IMR-90 (cell line): ENCODE measurements around the gene ZNF598. TPM values are rescaled to one million over a fixed set of nuclear protein-coding genes. Genes with fewer than 3 reads are reported as not detected.

ENCODE experiments used
- ATAC-seq: fragments of 200-7000 bp; cut with Tn5 transposase; 2 replicates; pipeline ENCODE4 v1.9.1; 2020; ENCODE audit warnings: low read depth, mild to moderate bottlenecking, moderate library complexity
- BruUV-seq: library from RNA; stranded (reverse); fragments of 400-500 nt; replicated peaks from 2 replicates; lab custom pipeline; 2021; lab: Mats Ljungman, UMichigan
- CTCF ChIA-PET: fragments of 300-600 bp; formaldehyde crosslinking; extraction: SDS; loops from one replicate; lab custom pipeline; 2021; ENCODE audit warnings: antibody characterized with exemption; lab: Yijun Ruan, JAX
- POLR2A ChIA-PET: fragments of 300-600 bp; sonication (Branson Sonifier 250); formaldehyde crosslinking; loops from one replicate; lab custom pipeline; 2022; ENCODE audit warnings: antibody characterized with exemption; ENCODE audit not compliant: unreplicated experiment; lab: Charles Lee
- DNase-seq: peaks from one replicate; pipeline ENCODE4 v3.0.0; 2013
- H2AFZ ChIP-seq: replicated peaks from 2 replicates; pipeline ENCODE3; 2013; ENCODE audit warnings: low read length, mild to moderate bottlenecking; ENCODE audit not compliant: poor library complexity
- H2AK5ac ChIP-seq: 2 replicates; pipeline ENCODE4 v1.6.1; 2013; ENCODE audit warnings: low read depth, low read length, inconsistent platforms
- H2AK9ac ChIP-seq: replicated peaks from 2 replicates; pipeline ENCODE3; 2013; ENCODE audit warnings: mild to moderate bottlenecking, low read depth, low read length, moderate library complexity; ENCODE audit not compliant: poor library complexity
- H2BK120ac ChIP-seq: 2 replicates; pipeline ENCODE4 v1.6.1; 2013; ENCODE audit warnings: low read depth, low read length, inconsistent platforms
- H2BK15ac ChIP-seq: 3 replicates; pipeline ENCODE4 v1.6.1; 2013; ENCODE audit warnings: low read depth, low read length, inconsistent platforms
- H2BK20ac ChIP-seq: 2 replicates; pipeline ENCODE4 v1.6.1; 2013; ENCODE audit warnings: low read depth, mild to moderate bottlenecking, inconsistent platforms, low read length, moderate library complexity
- H2BK5ac ChIP-seq: 2 replicates; pipeline ENCODE4 v1.6.1; 2013; ENCODE audit warnings: mild to moderate bottlenecking, low read depth, low read length, inconsistent platforms; ENCODE audit not compliant: poor library complexity, severe bottlenecking
- H3K14ac ChIP-seq: replicated peaks from 2 replicates; pipeline ENCODE4 v1.6.1; 2013; ENCODE audit warnings: low read depth, low read length, inconsistent platforms
- H3K18ac ChIP-seq: 2 replicates; pipeline ENCODE4 v1.6.1; 2013; ENCODE audit warnings: low read depth, low read length, control low read depth
- H3K23ac ChIP-seq: 2 replicates; pipeline ENCODE4 v1.6.1; 2013; ENCODE audit warnings: low read depth, low read length, inconsistent platforms
- H3K27ac ChIP-seq: 2 replicates; pipeline ENCODE4 v1.5.1; 2013; ENCODE audit warnings: mild to moderate bottlenecking, control low read depth, low read length; ENCODE audit not compliant: insufficient read depth
- H3K27me3 ChIP-seq: 2 replicates; pipeline ENCODE4 v1.6.1; 2013; ENCODE audit warnings: low read length; ENCODE audit not compliant: control insufficient read depth, insufficient read depth
- H3K36me3 ChIP-seq: 2 replicates; pipeline ENCODE4 v1.6.1; 2013; ENCODE audit warnings: low read length, mixed read lengths; ENCODE audit not compliant: control insufficient read depth, insufficient read depth
- H3K4ac ChIP-seq: 2 replicates; pipeline ENCODE4 v1.6.1; 2013; ENCODE audit warnings: low read depth, low read length, inconsistent platforms
- H3K4me1 ChIP-seq: 2 replicates; pipeline ENCODE4 v1.6.1; 2013; ENCODE audit warnings: low read length, mixed read lengths; ENCODE audit not compliant: control insufficient read depth, insufficient read depth
- H3K4me2 ChIP-seq: 2 replicates; pipeline ENCODE4 v1.6.1; 2013; ENCODE audit warnings: low read depth, mild to moderate bottlenecking, control low read depth, low read length, moderate library complexity
- H3K4me3 ChIP-seq: 2 replicates; pipeline ENCODE4 v1.5.1; 2013; ENCODE audit warnings: low read depth, mild to moderate bottlenecking, control low read depth, low read length, moderate library complexity; ENCODE audit not compliant: insufficient read depth
- H3K56ac ChIP-seq: 2 replicates; pipeline ENCODE4 v1.6.1; 2013; ENCODE audit warnings: low read length, inconsistent platforms; ENCODE audit not compliant: insufficient read depth; ENCODE audit errors: extremely low read depth
- H3K79me1 ChIP-seq, 2 experiments: 2 replicates each; pipeline ENCODE4 v1.6.1; 2013; ENCODE audit warnings: low read length in 2 of 2, inconsistent platforms in 1 of 2, low read depth in 1 of 2
- H3K9ac ChIP-seq: 2 replicates; pipeline ENCODE4 v1.6.1; 2013; ENCODE audit warnings: low read depth, low read length, control low read depth
- H3K9me1 ChIP-seq: 2 replicates; pipeline ENCODE4 v1.6.1; 2013; ENCODE audit warnings: low read length, inconsistent platforms; ENCODE audit not compliant: insufficient read depth
- H3K9me3 ChIP-seq: 2 replicates; pipeline ENCODE4 v1.6.1; 2013; ENCODE audit warnings: low read length; ENCODE audit not compliant: control insufficient read depth, insufficient read depth
- H4K20me1 ChIP-seq: 2 replicates; pipeline ENCODE4 v1.6.1; 2013; ENCODE audit warnings: low read length, inconsistent platforms; ENCODE audit not compliant: insufficient read depth
- H4K5ac ChIP-seq: 2 replicates; pipeline ENCODE4 v1.6.1; 2013; ENCODE audit warnings: mild to moderate bottlenecking, low read depth, low read length, control low read depth
- H4K8ac ChIP-seq, 2 experiments: 2 replicates each; pipeline ENCODE4 v1.6.1; 2013; ENCODE audit warnings: low read depth in 2 of 2, low read length in 2 of 2, control low read depth in 1 of 2, inconsistent platforms in 1 of 2
- H4K91ac ChIP-seq: 2 replicates; pipeline ENCODE4 v1.6.1; 2013; ENCODE audit warnings: low read depth, low read length, inconsistent platforms; ENCODE audit not compliant: insufficient read depth
- CHD1 ChIP-seq: IDR thresholded peaks from 2 replicates; pipeline ENCODE4 v1.6.1; 2012; ENCODE audit warnings: low read depth, low read length, improper control_type of control experiment
- CTCF ChIP-seq: conservative IDR thresholded peaks from 2 replicates; pipeline ENCODE4 v1.5.1; 2012; ENCODE audit warnings: mild to moderate bottlenecking, low read depth, low read length, improper control_type of control experiment
- ELK1 ChIP-seq: fragments of 150-350 bp; IDR thresholded peaks from 2 replicates; pipeline ENCODE4 v1.6.1; 2016; ENCODE audit warnings: low read depth, mild to moderate bottlenecking, low read length, moderate library complexity, borderline replicate concordance
- MAZ ChIP-seq: IDR thresholded peaks from 2 replicates; pipeline ENCODE4 v1.6.1; 2012; ENCODE audit warnings: low read depth, mild to moderate bottlenecking, low read length, improper control_type of control experiment, moderate library complexity, borderline replicate concordance
- MXI1 ChIP-seq: IDR thresholded peaks from 2 replicates; pipeline ENCODE4 v1.6.1; 2012; ENCODE audit warnings: low read depth, mild to moderate bottlenecking, low read length, moderate library complexity, borderline replicate concordance
- RAD21 ChIP-seq: IDR thresholded peaks from 2 replicates; pipeline ENCODE4 v1.6.1; 2012; ENCODE audit warnings: low read length, improper control_type of control experiment
- RFX5 ChIP-seq: IDR thresholded peaks from 2 replicates; pipeline ENCODE4 v1.8.0; 2012; ENCODE audit warnings: low read depth, mild to moderate bottlenecking, low read length, moderate library complexity
- SMC3 ChIP-seq: fragments of 150-350 bp; IDR thresholded peaks from 2 replicates; pipeline ENCODE4 v1.6.1; 2016; ENCODE audit warnings: low read depth, mild to moderate bottlenecking, antibody characterized with exemption, low read length, moderate library complexity
- USF2 ChIP-seq: fragments of 150-350 bp; IDR thresholded peaks from 2 replicates; pipeline ENCODE4 v1.6.1; 2017; ENCODE audit warnings: mild to moderate bottlenecking, antibody characterized with exemption, low read length, low read depth
- WGBS, 2 experiments: methylation state at CpG; one replicate each; pipeline versions ENCODE4 v1.1.5 to v1.1.7; 2013; ENCODE audit warnings: missing lambda C conversion rate in 2 of 2; ENCODE audit not compliant: insufficient read length in 1 of 2; ENCODE audit errors: extremely low coverage in 2 of 2; 5-methylcytosine and 5-hydroxymethylcytosine counted together
- dilution Hi-C: fragments of 300-500 bp; cut with HindIII; formaldehyde crosslinking; loops from one replicate; pipeline ENCODE4 v1.14.3; 2018; ENCODE audit warnings: low sequenced_read_pairs; ENCODE audit not compliant: unreplicated experiment
- in situ Hi-C: fragments of 300-500 bp; cut with MboI; formaldehyde crosslinking; loops from 3 replicates; pipeline ENCODE4 v1.14.3; 2019; ENCODE audit warnings: low sequenced_read_pairs, inconsistent platforms, mixed read lengths
- intact Hi-C: fragments of 100-400 bp; cut with micrococcal nuclease; formaldehyde crosslinking; loops from 2 replicates; pipeline ENCODE4 v1.10.0; 2022
- polyA plus RNA-seq, 3 experiments: library from polyadenylated mRNA; depleted of rRNA; stranded (reverse); fragments of >200 nt; gene quantifications; 2 replicates each; pipeline ENCODE4 v1.2.3, GENCODE V29; 2012; ENCODE audit warnings: low replicate concordance in 1 of 3
- total RNA-seq: library from RNA; depleted of rRNA; stranded (reverse); fragments of >200 nt; gene quantifications from 2 replicates; pipeline ENCODE4 v1.2.3, GENCODE V29; 2012

Gene ZNF598
- total and polyA plus RNA-seq, 2 of the 4 experiments (the other 2 are of a cell fraction), result 3.4 to 36.4 TPM

- 32% methylated on average over 23 of the region's 36 CpGs; no CpG with 5 or more reads in 1 of the 2 experiments for WGBS, 2 experiments
- Histone ChIP-seq H3K4ac (peak overlapping the region; percentile 36), H4K5ac (no peak overlapping the region), H2AK5ac (peak overlapping the region; percentile 33), H3K9me1 (peaks cover 8% of the 10 kb centered on the region; the same call in 1 of the 2 replicates), H4K20me1 (peaks cover 77% of the 10 kb centered on the region), H2BK120ac (no peak overlapping the region), H2BK15ac (no peak overlapping the region), H3K56ac (no peak overlapping the region), H2BK5ac (no peak overlapping the region), H4K91ac (no peak overlapping the region), H2AK9ac (peak overlapping the region; percentile 92), H3K9me3 (no peaks in the 10 kb centered on the region), H3K36me3 (peaks cover 49% of the 10 kb centered on the region), H3K23ac (no peak overlapping the region), H3K18ac (no peak overlapping the region), H3K9ac (no peak overlapping the region), H3K14ac (no peak overlapping the region), H3K27ac (0 out of 2 replicates have a peak overlapping the region, but pooled peaks have one; percentile 14), H3K79me1 (peaks cover 10 to 89% of the 10 kb centered on the region in 2 experiments; a peak in 3 of 4 replicates), H3K27me3 (no peaks in the 10 kb centered on the region), H4K8ac (no peak overlapping the region; a peak in 1 of 4 replicates), H2AFZ (peak overlapping the region; percentile 68), H3K4me1 (peaks cover 21% of the 10 kb centered on the region), H3K4me3 (no peak overlapping the region), H3K4me2 (no peak overlapping the region; the same call in 1 of the 2 replicates), H2BK20ac (no peak overlapping the region)
- ChIA-PET CTCF (interaction anchor here (0.5 to 1.7 kb wide), 6 partner anchors 10 to 136 kb away, joined by 3 to 8 read pairs (median 5); partner anchors contain the start of genes GFER and NOXO1), POLR2A (interaction anchor here (1.0 kb wide), 1 partner anchor 152 kb away, joined by 3 read pairs; the partner anchor contains the start of gene TRAF7)
- TF ChIP-seq CTCF (peak; percentile 98), USF2 (peak; percentile 4; the same call in 1 of the 2 replicates), RAD21 (peak; percentile 61), RFX5 (no peak), CHD1 (no peak), MAZ (peak; percentile 61; the same call in 1 of the 2 replicates), MXI1 (peak; percentile 71), ELK1 (no peak), SMC3 (peak; percentile 80)
- DNase-seq (peak; percentile 81), ATAC-seq (peak; percentile 96)
- intact Hi-C loops, result loop anchor here (5.0 kb wide), 1 partner anchor 138 kb away; no protein-coding TSS in a partner anchor
- dilution Hi-C loops, result no loop called here
- no TSS peak for BruUV-seq
- in situ Hi-C loops, result no loop called here
These were observed 5.6 kb downstream of the ZNF598 start for GRCh38 chr16:2003827-2004641.
